Stimulated activated CD4-positive, alpha-beta T cell treated with anti-CD3 and anti-CD28 coated beads, Interleukin-1b, Interleukin-23, amount 100 ng/mL, for 48 hours (primary cell): ENCODE measurements around the gene VIPR2.

Experiments
- DNase-seq: peaks from one replicate; pipeline ENCODE4 v3.0.0-alpha.2; 2020

VIPR2 gene

GRCh38 chr7:159157714-159158113 is 13.0 kb upstream of the VIPR2 start:
- no peak for DNase-seq

GRCh38 chr7:159156436-159157245 is 12.0 kb upstream of the VIPR2 start:
- DNase-seq = no peak

- no peak for DNase-seq
Observed at GRCh38 chr7:159155410-159155809, 10.7 kb upstream of the VIPR2 start.

GRCh38 chr7:159154243-159154642 is 9.6 kb upstream of the VIPR2 start:
- no peak for DNase-seq

GRCh38 chr7:159153511-159153910 is 8.8 kb upstream of the VIPR2 start:
- no peak for DNase-seq

- DNase-seq = no peak
Observed at GRCh38 chr7:159152816-159153215, 8.1 kb upstream of the VIPR2 start.

GRCh38 chr7:159151231-159151630 is 6.6 kb upstream of the VIPR2 start:
- no peak for DNase-seq

- no peak for DNase-seq
Observed at GRCh38 chr7:159149488-159149887, 4.8 kb upstream of the VIPR2 start.

- no peak for DNase-seq
Observed at GRCh38 chr7:159148430-159149395, 4.0 kb upstream of the VIPR2 start.

GRCh38 chr7:159147687-159148086 is 3.0 kb upstream of the VIPR2 start:
- DNase-seq = no peak

GRCh38 chr7:159147246-159147645 is 2.6 kb upstream of the VIPR2 start:
- DNase-seq = no peak

- no peak for DNase-seq
Observed at GRCh38 chr7:159146084-159146858, 1.6 kb upstream of the VIPR2 start.

- no peak for DNase-seq
Observed at GRCh38 chr7:159145490-159145855, 806 bp upstream of the VIPR2 start.

- DNase-seq = no peak
Observed at GRCh38 chr7:159143780-159144757, 598 bp downstream of the VIPR2 start.

GRCh38 chr7:159142730-159143129 is 1.9 kb downstream of the VIPR2 start:
- DNase-seq = no peak

- DNase-seq = no peak
Observed at GRCh38 chr7:159142199-159142598, 2.5 kb downstream of the VIPR2 start.

GRCh38 chr7:159141660-159142059 is 3.0 kb downstream of the VIPR2 start:
- DNase-seq = no peak

GRCh38 chr7:159141167-159141566 is 3.5 kb downstream of the VIPR2 start:
- DNase-seq = no peak

- DNase-seq = no peak
Observed at GRCh38 chr7:159140170-159140910, 4.3 kb downstream of the VIPR2 start.

GRCh38 chr7:159139639-159140038 is 5.0 kb downstream of the VIPR2 start:
- no peak for DNase-seq

GRCh38 chr7:159139202-159139601 is 5.5 kb downstream of the VIPR2 start:
- no peak for DNase-seq
